ENCODE data around the gene NOCT.

The NOCT gene, protein sequence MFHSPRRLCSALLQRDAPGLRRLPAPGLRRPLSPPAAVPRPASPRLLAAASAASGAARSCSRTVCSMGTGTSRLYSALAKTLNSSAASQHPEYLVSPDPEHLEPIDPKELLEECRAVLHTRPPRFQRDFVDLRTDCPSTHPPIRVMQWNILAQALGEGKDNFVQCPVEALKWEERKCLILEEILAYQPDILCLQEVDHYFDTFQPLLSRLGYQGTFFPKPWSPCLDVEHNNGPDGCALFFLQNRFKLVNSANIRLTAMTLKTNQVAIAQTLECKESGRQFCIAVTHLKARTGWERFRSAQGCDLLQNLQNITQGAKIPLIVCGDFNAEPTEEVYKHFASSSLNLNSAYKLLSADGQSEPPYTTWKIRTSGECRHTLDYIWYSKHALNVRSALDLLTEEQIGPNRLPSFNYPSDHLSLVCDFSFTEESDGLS

DNA sequence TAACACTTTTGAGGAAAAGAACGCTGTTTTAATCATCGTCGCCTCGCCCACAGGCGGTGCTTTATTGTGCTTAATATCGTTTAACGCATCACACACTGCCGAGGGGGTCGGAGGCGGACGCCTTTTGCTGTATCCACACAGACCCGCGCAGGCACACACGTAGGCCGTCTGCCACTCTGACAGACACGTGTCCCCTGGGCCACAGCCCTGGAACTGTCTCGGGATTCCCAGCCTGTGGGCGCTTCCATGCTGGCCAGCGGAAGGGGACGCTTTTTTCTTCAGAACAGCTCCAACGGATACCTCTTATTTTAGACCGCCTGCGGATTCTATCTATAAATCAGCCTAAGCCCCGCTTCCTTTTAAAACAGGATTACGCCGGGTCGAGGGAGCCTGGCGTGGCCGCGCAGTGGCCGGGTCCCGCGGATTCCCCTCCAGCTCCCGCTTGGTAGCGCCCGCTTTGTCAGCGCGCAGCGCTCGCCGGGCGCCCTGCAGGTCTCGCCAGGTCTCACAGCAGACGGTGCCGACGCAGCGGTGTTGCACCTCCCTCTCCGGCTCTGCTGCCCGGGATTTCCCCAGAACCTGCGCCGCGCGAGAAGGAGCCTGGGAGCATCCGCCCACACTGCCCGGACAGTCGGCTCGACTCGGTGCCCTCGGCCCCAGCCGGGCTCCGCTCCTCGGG, at the start of gene NOCT:
Gene NOCT, plus strand, starts transcription at position 513 of the 679 bp plus-strand sequence. CDS start 201 bp downstream, outside the sequence.
- TF ChIP-seq, protein P1, sequence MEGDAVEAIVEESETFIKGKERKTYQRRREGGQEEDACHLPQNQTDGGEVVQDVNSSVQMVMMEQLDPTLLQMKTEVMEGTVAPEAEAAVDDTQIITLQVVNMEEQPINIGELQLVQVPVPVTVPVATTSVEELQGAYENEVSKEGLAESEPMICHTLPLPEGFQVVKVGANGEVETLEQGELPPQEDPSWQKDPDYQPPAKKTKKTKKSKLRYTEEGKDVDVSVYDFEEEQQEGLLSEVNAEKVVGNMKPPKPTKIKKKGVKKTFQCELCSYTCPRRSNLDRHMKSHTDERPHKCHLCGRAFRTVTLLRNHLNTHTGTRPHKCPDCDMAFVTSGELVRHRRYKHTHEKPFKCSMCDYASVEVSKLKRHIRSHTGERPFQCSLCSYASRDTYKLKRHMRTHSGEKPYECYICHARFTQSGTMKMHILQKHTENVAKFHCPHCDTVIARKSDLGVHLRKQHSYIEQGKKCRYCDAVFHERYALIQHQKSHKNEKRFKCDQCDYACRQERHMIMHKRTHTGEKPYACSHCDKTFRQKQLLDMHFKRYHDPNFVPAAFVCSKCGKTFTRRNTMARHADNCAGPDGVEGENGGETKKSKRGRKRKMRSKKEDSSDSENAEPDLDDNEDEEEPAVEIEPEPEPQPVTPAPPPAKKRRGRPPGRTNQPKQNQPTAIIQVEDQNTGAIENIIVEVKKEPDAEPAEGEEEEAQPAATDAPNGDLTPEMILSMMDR (IDR thresholded peaks at IDR 0.05; ENCODE audit: control insufficient read depth, extremely low read depth, insufficient read depth), result no peak
- H3K4me3 ChIP-seq (ENCODE audit: low read depth, low read length), result peak within 1 kb of the TSS; percentile 86
- DNase-seq (ENCODE audit: low read depth), result peak; percentile 82

DNA sequence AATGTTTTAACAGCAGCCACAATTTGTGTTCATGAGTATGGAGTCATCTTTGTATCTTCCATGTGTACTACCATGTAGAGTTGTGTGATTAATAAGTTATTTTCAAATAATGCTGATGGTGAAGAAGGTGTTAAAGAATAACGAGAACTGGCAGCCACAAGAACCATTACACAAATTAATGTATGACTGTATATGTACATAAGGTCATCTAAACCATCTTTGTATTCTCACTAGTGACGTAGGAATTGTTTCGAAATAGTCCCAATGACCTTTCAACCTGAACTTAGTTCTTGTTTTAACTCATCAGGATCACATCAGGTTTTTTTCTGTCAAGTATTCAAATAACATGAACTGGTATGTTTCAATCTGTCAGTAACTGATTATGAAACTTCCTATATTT, 48.3 kb upstream of the NOCT start:
- DNase-seq (ENCODE audit: low read depth), result no peak
- TF ChIP-seq, protein P1 (IDR thresholded peaks at IDR 0.05; ENCODE audit: control insufficient read depth, extremely low read depth, insufficient read depth), result no peak
- H3K4me3 ChIP-seq (ENCODE audit: low read depth, low read length), result no peak overlapping the region

DNA sequence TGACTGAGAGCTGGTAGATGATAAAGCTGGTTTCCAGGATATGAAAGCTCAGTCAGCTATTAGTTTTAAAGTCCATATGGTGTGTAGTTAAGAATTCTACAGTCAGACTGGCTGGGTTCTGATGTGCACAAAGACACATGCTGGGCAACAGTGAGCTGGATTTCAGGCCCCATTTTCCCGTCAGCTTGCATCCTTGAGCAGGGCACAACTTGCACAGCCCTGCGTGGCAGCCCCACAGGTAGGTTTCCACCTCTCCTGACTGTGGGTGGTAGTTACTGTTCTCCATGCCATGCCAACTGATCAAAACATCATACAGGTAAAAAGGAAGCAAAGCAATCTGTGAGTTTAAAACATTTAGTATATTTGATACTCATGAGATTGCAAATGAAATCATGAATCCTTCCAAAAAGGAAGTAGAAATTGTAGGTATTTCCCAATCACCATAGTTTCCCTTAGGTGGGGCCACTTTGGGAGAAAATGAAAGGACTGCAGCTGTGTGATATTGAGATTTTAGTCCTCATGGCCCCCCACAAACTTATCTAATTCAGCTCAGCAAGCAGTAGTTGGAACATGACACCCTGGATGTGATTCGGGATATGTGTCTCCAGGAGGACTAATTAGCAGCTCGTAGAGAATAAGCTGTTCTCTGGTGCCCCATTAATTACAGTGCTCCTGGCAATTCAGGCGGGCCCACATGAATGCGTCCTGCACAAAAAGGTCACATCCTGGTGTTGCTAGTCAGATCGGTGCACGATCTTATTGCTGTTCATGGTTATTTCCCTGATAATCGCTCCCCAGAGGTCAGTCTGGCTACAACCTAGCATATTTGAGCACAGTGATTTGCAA, 42.4 kb upstream of the NOCT start:
- H3K4me3 ChIP-seq (ENCODE audit: low read depth, low read length), result no peak overlapping the region
- TF ChIP-seq, protein P1 (IDR thresholded peaks at IDR 0.05; ENCODE audit: control insufficient read depth, extremely low read depth, insufficient read depth), result no peak
- DNase-seq (ENCODE audit: low read depth), result no peak

DNA sequence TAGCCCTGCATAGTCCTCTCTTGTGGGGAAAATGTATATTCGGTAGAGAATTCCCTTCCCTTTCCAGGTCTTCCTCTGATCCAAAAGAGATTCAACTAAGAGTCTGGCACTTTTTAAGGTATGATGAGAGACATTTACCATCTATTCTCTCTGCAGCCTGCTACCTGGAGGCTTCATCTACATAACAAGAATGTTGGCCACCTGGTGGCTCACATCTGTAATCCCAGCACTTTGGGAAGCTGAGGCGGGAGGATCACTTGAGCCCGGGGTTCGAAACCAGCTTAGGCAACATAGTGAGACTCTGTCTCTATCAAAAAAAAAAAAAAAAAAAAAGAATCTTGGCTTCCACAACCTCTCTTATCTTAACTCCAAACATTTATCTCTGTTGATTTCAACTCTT, 40.4 kb upstream of the NOCT start:
- no peak overlapping the region for H3K4me3 ChIP-seq (ENCODE audit: low read depth, low read length)
- no peak for DNase-seq (ENCODE audit: low read depth)
- TF ChIP-seq, protein P1 (IDR thresholded peaks at IDR 0.05; ENCODE audit: control insufficient read depth, extremely low read depth, insufficient read depth), result no peak

DNA sequence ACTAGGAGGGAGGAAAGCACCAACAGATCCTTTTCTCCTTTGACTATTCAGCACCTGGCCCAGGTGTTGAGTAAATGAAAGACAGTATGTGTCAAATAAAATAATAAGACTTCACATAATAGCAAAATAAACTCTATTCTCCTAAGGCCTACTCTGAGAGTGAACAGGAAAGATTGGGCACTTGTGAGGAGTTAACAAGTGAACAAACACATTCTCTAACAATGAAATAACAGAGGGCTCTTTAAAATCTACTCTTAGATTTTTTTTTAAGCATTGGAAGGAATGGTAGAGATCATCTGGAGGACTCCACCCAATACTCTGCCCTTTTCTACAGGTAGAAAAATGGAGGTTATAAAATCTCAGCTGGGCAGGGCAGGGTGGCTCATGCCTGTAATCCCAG, 39.1 kb upstream of the NOCT start:
- H3K4me3 ChIP-seq (ENCODE audit: low read depth, low read length), result no peak overlapping the region
- DNase-seq (ENCODE audit: low read depth), result no peak

DNA sequence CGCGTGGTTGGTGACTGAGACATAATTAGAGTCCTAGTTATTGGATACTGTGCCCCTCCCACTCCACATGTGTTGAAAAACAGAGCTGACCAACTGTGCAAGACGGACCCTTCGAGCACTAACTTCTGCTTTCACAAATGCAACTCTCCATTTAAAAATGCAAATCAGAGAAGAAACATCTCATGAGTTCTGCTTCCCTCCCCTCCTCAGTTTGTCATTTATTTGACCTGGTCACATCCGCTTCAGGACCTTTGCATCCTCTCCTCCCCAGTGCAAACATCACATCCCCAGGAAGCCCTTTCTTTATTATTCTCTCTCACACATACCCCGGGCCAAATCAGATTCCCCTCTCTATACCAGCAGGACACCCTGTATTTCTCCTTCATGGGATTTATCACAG, 38.1 kb upstream of the NOCT start:
- H3K4me3 ChIP-seq (ENCODE audit: low read depth, low read length), result no peak overlapping the region
- no peak for DNase-seq (ENCODE audit: low read depth)
- TF ChIP-seq, protein P1 (IDR thresholded peaks at IDR 0.05; ENCODE audit: control insufficient read depth, extremely low read depth, insufficient read depth), result no peak

More for the DNA sequence above, 39.1 kb upstream of the NOCT start:
- TF ChIP-seq, protein P1 (IDR thresholded peaks at IDR 0.05; ENCODE audit: control insufficient read depth, extremely low read depth, insufficient read depth), result no peak

All from LNCaP clone FGC (cell line).